ENCODE results near the gene SREBF2.

Gene SREBF2

DNA sequence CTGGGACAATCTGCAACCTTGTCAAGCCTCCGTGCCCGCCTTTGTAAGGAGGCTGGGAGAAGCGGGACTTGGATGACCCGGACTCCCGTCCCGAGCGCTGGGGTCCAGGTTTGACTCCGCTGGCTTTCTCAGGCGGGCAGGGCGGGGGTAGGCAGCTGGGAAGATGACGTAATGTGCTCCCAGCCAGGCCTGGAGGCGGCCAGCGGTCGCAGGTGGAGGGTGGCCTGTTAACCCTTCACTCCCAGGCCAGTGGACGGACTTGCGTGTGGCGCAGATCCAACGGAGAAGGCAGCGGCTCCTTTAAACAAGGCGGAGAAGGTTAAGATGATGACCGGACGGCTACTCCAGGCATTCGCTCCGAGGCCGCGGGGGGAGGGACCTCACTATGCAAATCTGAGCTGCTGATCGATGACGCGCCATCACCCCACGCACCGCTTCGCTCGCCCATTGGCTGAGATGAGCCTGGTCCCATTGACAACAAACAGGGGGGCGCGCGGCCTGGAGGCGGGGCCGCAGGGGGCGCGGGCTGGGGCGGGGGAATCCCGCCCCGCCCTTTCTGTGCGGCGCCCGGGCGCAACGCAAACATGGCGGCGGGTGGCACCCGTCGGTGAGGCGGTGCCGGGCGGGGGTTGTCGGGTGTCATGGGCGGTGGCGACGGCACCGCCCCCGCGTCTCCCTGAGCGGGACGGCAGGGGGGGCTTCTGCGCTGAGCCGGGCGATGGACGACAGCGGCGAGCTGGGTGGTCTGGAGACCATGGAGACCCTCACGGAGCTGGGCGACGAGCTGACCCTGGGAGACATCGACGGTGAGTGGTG is at the start of gene SREBF2:
SREBF2 (plus strand) TSS at position 553 of the 816 bp plus-strand sequence; CDS start at position 719, 166 bp downstream.
- peak; percentile 100 for DNase-seq (ENCODE audit: low read depth, low spot score)

DNA sequence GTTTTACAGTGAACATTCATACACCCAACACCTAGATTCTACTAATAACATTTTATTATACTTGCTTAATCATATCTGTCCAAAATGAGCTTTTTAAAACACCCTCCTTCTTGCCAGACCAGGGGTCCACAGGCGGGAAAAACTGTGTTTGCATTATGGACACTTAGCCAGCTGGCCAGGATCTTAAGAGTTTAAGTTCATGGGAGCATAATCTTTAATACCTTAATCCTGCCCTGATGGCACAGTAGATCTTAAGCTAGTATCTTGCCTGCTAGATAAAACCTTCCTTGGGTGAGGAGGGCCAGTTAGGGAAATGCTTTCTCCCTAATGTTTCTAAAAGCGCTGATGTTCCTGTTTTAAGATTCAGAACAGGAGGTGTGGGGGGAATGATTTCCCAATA is 45.6 kb upstream of the SREBF2 start:
- no peak for DNase-seq (ENCODE audit: low read depth, low spot score)

DNA sequence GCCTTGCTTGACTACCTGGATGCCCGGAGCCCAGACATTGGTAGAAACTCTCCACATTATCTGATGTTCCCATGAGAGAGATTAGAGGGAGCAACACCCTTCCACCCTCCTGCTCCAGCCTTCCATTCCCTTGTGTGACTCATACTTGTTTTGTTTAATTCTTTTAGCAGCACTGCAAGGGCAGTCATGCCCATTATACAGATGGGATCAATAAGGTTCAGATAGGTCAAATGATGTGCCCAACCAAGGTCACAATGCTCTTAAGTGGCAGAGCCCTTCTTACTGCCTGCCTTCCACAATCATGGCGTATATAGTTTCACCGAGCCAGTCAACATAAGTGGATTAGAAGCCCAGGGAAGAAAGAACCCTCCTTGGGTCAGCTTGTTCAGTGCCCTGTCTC is 39.0 kb upstream of the SREBF2 start:
- no peak for DNase-seq (ENCODE audit: low read depth, low spot score)

DNA sequence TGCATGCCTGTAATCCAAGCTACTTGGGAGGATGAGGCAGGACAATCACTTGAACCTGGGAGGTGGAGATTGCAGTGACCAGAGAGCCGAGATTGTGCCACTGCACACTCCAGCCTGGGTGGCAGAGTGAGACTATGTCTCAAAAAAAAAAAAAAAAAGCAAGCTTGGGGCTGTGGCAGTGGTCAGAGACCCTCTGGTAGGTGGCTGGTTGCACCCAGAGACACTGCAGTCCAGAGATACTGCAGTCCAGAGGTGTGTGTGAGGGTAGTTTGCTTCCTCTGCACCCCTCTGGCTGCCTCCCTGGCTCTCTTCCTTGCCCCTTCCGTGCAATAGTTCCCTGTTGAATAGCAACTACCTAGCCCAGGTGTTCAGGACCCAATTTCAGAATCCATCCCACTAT is 34.2 kb upstream of the SREBF2 start:
- DNase-seq (ENCODE audit: low read depth, low spot score) = no peak

DNA sequence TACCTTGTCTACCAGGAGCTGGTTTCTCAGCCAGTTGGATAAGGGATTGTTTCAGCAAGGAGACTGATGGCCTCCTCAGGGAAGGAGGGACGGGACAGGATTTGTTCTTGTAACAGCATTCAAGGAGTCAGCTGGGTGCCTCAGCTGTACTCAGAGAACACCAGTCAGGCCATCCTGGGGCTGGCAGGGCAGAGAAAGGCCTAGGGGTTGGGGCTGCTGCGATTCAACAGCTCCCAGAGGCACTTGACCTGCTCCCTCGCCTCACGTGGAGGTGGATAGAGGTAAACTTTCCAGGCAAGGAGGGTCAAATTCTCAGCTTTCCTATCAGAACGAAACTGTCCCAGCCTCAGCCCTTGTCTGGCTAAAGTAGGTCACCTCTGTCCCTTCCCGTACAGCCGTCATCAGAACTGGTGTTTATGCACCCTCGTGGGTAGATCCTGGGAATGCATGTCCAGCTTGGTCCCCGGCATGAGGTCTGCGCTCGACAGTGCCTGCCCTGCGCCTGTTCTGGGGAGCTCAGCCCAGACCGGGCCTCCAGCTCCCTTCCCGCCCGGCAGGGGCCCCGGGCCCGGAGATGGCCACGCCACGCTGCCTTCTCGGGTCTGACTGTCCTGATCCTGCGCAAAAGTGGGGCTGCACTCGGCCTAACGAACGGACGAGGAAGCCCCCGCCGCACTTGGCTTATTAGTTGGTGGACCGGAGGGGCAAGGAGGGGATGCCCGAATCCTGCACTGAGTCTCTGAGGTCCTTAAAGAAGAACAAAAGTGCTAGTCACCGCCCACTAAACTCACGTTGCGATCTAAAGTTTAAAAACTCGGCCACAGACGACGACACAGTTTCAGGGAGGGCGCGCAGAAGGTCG is 33.2 kb upstream of the SREBF2 start:
- peak; percentile 39 for DNase-seq (ENCODE audit: low read depth, low spot score)

DNA sequence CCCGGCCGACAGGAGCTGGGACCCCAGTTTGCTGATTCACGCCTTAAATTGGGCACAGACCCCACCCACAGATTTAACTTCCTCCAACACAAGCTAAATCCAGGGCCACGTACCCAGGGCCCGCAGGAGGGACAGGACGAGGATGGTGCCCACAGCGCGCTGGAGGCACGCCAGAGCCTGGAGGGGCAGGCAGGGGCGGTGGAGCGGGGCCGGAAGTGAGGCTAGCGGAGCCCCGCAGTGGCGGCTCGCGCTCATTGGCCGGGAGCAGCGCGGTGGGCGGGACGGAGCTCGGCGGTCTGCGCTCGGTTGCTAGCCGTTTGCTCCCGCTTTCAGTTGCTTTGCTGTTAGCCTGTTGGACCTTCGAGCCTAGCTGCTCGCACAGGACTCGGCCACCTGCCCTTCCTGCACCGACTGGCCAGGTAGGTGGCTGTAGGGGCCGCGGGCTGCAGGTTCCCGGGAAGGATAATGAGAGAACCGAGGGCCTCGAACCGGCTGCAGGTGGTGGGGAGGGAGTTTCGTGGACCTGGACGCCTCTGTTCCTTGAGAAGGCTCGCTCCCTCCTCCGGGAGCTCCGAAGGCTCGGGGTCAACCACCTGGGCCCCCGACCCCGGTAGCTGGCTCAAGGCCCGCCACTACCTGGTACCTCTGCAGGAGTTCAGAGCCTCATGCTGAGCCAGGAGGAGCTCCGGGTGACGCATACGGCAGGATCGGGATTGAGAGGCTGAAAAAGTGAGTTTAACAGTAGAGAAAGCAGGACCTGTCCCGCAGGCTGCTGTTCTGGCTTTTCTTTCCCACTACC is 32.4 kb upstream of the SREBF2 start, which contains the start of gene CCDC134:
CCDC134 (plus strand) TSS at position 332 of the 799 bp plus-strand sequence. CDS start 8,212 bp downstream, outside the sequence.
- peak; percentile 93 for DNase-seq (ENCODE audit: low read depth, low spot score)

DNA sequence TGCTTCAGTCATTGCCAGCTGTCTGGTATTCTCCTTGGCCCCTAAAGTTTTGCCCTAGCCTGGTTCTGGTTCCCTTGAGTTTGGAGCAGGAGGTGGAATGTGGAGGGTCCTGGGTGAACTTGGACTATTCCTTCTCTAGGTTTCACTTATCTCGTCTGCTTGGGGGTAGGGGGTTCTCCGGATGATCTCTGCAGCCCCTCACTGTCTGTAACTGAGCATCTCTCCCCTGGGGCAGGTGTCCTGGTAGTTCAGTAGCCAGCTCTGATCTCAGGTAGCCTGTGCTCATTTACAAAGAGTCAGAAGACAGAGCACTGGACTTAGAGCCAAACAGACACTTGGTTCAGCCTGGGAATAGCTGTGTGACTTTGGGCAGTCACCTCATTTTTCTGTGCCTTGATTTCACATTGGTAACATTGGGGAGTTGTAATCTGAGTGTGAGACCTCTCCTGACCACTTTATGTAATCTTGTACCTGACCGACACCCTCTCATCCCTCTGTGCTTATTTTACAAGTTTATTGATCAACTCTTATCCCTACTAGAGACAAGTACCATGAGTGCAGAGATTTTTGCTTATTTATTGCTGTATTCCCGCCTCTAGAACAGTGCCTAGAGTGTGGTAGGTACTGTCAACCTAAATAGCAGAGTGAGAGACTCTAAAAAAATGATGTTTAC is 31.6 kb upstream of the SREBF2 start:
- DNase-seq (ENCODE audit: low read depth, low spot score) = no peak

DNA sequence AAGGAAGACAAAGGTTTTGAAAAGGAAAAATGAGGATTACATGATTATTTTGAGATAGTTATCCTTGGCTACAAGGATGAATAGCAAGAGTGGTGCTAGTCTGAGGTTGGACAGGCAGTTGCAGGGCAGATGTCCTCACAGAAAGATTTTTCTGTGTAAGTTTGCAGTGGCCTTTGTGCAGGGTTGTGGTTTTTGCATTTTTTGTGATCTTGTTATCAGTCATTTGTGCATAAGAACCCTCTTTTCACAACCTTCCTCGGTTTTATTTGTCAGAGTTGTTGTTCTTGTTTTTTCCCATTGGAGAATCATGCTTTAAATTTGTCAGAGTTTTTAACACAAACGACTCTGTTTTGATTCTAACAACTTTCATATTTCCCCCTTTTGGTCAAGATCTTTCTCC is 31.0 kb upstream of the SREBF2 start:
- DNase-seq (ENCODE audit: low read depth, low spot score) = no peak

DNA sequence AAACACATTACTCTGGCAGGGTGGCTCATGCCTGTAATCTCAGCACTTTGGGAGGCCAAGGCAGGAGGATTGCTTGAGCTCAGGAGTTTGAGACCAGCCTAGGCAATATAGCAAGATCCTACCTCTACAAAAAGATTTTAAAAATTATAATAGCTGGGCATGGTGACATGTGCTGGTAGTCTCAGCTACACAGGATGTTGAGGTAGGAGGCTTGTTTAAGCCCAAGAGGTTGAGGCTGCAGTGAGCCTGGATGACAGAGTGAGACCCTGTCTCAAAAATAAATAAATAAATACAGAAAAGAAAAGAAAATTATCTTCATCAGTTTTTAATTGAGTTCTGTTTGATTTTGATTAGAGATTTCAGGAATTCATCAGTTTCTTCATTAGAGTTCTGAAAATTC is 27.3 kb upstream of the SREBF2 start:
- DNase-seq (ENCODE audit: low read depth, low spot score) = no peak

DNA sequence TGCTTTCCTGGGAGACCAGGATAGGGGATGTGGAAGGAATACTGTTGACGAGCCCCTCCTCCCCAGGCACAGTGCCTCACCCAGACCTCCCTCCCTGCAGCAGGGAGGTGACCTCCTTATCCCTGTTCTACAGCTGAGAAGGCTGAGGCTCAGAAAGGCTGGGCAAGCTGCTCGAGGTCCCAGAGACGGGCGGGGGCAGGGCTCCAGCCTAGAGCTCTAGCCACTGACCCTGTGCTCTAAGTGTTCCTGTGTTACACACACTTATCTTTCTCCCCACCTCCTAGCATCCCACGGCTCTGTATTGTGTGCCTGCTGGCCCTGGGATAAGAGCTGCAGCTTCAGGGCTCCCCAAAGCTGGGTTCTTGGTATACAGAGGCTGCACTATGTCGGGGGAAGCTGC is 24.5 kb upstream of the SREBF2 start:
- DNase-seq (ENCODE audit: low read depth, low spot score) = no peak

DNA sequence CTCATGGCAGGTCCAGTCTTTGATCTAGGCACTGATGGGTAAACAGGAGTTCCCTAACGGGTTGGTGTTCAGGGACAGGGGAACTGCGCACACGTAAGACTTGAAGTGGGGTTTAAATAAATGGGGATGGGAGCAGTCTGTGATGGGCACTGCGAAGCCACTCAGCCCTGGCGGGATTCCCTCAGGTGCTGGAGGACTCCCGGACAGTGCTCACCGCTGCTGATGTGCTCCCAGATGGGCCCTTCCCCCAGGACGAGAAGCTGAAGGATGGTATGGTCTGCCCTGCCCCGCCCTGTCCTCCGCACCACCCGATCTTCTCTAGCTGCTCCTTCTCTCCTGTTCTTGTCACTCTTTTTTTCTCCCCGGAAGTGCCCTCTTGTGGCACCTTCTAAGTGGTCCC is 22.9 kb upstream of the SREBF2 start:
- DNase-seq (ENCODE audit: low read depth, low spot score) = no peak

DNA sequence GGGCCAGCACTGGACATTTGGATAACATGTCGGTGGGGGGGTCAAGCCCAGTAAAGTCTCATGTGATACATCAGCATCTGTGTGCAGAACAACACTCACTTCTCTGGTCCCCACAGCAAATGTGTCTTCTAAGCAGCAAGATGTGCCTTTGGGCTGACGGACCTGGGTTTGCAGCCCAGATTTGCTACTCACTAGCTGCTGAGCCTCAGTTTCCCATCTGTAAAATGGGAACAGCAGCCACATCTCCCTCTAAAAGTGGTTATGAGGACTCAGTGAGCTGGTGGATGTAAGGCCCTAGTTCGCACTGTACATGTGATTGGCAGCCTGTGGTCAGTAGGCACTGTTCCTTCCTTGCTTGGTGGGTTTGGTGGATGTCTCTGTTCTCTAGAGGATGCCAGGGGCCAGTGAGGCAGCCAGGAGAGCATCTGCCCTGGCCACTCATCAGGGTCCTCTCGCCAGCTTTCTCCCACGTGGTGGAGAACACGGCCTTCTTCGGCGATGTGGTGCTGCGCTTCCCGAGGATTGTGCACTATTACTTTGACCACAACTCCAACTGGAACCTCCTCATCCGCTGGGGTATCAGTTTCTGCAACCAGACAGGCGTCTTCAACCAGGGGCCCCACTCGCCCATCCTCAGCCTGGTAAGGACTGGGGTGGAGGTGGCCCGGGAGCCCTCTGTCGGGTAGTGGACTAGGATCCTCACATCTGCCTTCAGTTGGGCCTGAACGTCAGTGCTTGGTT is 19.9 kb upstream of the SREBF2 start:
- no peak for DNase-seq (ENCODE audit: low read depth, low spot score)

DNA sequence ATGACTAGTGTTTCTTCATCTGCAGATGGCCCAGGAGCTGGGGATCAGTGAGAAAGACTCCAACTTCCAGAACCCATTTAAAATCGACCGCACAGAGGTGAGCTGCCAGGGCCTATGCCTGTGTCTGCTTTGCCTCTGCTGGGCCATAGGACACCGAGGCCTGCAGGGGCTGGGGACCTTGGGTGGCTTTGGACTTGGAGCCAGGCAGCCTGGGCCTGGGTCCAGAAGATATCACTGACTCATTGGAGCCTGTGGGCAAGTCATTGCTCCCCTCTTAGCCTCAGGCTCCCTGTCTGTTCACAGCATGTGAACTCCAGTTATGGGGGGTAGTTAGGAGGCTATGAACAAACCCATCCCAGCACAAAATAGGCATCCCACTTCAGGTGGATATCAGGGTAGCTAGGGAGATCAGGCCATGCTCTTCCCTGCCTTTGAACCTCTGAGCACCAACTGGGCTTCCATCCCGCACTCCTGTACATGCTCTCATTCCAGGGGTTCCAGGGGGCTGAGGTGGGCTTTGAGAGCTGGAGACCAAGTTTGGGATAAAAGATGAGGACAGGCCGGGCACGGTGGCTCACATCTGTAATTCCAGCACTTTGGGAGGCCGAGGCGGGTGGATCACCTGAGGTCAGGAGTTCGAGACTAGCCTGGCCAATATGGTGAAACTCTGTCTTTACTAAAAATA is 19.0 kb upstream of the SREBF2 start:
- DNase-seq (ENCODE audit: low read depth, low spot score) = no peak

DNA sequence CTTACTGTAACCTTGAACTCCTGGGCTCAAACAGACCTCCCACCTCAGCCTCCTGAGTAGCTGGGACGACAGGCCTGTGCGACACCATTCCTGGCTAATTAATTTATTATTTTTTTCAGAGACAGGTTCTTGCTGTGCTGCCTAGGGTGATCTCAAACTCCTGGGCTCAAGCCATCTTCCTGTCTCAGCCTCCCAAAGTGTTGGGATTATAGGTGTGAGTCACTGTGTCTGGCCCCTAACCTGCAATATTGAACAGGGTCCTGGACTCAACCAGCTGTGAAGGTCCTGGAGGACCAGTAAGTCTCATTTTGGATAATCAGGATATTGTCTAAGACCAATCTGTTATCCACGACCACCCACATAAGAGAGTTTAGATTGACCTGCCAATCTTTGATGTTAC is 17.2 kb upstream of the SREBF2 start:
- DNase-seq (ENCODE audit: low read depth, low spot score) = no peak

DNA sequence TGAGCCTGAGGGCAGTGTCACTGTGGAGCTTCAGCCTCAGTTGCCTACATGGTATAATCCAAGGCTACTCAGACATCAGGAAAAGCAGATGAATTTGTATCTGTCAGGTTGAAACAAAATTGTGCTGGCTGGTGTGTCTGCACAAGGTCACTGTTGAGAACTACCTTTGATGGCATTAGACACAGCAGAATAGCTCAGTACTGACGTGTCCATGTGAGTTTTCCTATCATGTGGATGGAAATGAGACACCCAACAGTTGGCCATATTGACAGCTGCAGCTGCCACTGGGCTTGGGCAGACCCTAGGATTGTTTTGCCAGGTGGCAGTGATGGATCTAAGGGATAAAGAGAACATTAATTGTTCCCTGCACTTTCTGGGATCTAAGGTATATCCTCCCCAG is 16.7 kb upstream of the SREBF2 start:
- DNase-seq (ENCODE audit: low read depth, low spot score) = no peak

DNA sequence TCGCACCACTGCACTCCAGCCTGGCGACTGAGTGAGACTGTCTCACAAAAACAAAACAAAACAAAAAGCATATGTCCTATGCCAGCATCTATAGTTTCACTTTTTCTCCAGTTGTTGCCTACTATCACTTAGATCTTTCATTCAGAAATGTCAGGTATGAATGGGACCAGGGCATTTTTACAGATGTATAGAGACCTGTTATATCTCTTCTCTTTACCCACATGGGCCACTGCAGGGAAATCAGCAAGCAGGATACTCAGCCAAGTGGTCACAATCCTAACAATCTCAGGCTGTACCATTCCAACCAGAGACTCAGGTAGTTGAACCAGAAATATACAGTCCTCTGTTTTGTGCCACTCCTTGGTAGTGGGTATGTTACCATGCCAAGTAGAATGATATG is 16.0 kb upstream of the SREBF2 start:
- no peak for DNase-seq (ENCODE audit: low read depth, low spot score)

DNA sequence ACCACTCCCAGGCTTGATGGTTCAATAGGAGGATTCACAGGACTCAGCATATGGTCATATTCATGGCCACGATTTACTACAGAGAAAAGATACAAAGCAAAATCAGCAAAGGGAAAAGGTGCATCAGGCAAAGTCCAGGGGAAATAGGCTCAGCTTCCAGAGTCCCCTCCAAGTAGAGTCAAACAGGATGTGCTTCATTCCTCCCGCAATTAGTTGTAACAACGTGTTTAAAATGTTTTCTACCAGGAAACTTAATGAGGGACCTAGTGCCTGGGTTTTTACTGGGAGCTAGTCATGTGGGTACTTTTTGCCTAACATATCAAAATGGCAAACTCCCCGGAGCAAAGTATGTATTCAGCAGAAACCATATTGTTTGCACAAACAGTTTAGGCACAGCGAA is 14.9 kb upstream of the SREBF2 start:
- DNase-seq (ENCODE audit: low read depth, low spot score) = no peak

DNA sequence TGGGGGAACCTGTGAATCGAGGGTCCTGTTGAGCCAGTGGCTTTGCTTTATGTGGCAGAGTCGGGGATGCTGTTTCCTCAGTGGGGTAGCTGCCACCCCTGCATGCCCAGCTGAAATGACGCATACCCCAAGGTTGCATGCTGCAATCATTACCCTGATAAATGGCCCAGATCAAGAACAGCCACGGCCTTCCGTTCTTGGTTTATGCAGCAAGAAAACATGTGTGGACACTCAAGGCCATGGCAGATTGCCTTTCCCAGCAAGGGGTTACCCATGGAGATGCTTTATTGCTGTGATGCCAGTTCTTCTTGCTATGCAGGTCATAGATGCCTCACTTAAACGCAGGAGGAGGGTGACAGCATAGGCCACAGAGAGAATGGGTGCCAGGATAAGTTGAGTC is 14.3 kb upstream of the SREBF2 start:
- DNase-seq (ENCODE audit: low read depth, low spot score) = no peak

DNA sequence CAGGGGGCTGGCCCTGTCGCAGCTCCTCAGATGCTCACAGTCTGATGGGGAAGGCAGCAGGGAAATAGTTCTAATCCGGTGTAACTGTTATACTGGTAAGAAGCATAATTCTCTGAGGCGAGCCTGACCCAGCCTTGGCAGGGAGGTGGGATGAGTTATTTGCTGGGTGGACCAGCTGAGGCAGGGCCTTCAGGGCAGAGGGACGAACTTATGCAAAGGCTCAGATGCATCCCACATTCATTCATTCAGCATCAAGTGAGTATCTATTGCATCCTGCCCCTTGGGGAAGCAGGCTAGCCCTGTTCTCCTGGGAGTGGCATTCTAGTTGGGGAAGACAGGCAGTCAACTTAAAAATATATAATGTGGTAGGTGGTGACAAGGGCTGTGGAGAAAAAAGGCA is 13.6 kb upstream of the SREBF2 start:
- DNase-seq (ENCODE audit: low read depth, low spot score) = no peak

DNA sequence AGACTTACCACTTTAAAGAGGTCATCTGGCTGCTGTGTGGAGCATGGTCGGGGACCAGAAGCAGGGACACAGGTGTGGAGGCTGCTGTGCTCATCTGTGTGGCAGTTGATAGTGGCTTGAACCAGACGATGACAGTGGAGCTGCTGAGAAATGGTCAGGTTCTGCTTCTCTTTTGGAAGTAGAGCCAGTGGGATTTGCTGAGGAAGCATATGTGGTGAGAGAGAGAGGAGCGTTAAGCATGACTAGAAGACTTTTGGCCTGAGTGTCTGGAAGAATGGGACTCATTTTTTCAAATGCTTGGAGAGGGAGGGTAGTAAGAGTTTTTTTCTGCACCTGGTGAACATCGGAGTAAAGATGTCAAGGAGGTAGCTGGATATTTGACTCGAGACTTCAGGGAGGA is 12.5 kb upstream of the SREBF2 start:
- no peak for DNase-seq (ENCODE audit: low read depth, low spot score)
